ENCODE results near the gene POC5.
"Not testable (repeated sequence)": the region's sequence is repeated elsewhere in the genome, so short reads cannot be mapped to it uniquely, and the experiment has no call there.

The POC5 gene

DNA sequence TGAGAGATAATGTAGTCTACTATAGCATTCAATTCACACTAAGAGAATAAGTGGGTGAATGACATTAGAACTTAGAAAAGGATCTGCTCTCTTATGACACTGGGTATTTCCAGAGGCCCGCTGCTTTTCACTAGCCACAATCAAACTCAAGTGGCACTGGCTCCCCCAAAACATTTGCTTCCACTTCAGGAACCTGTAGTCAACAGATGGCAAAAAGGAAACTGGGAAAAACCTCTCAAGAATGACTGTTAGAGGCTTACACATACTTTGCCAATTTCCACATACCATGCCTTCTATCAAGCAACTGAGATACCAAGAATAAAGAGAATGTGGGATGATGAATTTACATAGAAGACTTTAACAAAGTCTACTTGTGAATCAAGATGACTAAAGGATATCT lies 11.2 kb downstream of the POC5 start:
- DNase-seq (ENCODE audit: low read depth), result no peak

DNA sequence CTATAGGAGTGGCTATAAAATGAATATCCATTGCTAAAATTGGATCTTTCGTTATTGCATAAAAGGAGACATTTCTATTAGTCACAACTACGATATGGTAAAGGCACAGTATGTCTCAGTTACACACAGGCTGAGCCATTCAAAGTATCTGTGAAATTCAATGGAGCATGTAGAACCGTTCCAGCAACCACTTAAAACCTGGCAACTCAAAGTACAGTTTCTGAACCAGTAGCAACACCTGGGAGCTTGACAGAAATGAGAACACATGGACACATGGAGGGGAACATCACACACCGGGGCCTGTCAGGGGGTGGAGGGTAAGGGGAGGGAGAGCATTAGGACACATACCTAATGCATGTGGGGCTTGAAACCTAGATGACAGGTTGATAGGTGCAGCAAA lies 15.4 kb downstream of the POC5 start:
- DNase-seq (ENCODE audit: low read depth), result no peak

DNA sequence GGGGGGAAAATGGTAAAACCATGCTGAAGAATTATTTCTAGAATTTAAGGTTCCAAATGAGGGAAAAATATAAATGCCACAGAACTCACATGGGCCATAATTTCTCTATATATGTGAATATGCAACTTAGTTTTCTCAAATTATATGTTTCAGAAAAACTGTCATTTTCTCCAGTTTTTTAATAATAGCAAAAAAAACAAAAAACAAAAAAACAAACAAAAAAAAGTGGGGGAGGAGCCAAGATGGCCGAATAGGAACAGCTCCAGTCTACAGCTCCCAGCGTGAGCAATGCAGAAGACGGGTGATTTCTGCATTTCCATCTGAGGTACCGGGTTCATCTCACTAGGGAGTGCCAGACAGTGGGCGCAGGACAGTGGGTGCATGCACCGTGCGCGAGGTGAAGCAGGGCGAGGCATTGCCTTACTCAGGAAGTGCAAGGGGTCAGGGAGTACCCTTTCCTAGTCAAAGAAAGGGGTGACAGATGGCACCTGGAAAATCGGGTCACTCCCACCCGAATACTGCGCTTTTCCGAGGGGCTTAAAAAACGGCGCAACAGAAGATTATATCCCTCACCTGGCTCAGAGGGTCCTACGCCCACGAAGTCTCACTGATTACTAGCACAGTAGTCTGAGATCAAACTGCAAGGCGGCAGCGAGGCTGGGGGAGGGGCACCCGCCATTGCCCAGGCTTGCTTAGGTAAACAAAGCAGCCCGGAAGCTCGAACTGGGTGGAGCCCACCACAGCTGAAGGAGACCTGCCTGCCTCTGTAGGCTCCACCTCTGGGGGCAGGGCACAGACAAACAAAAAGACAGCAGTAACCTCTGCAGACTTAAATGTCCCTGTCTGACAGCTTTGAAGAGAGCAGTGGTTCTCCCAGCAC lies 21.5 kb downstream of the POC5 start:
- not testable (repeated sequence) for DNase-seq (ENCODE audit: low read depth)

GRCh38 chr5:75694781-75695180 lies 22.5 kb downstream of the POC5 start:
- no peak for DNase-seq (ENCODE audit: low read depth)

DNA sequence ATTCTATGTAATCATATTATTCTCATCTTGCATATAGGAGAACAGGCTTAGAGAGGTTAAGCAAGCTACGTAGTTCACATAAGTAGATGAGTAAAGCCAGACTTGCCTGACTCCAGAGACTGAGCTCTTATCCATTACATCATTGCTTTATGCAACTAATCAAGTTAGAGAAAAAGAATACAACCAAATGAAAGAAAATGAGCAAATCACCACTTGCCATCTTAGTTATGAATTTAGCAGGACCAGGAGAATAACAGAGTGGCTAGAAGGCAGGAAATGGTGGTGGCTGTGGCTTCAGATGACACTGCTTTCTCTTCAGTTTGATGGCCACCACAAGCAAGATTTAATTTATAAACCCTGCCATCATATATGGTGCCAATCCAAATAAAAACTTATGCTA lies 26.6 kb downstream of the POC5 start:
- DNase-seq (ENCODE audit: low read depth), result no peak

GRCh38 chr5:75686480-75686879 lies 30.8 kb downstream of the POC5 start:
- no peak for DNase-seq (ENCODE audit: low read depth)

DNA sequence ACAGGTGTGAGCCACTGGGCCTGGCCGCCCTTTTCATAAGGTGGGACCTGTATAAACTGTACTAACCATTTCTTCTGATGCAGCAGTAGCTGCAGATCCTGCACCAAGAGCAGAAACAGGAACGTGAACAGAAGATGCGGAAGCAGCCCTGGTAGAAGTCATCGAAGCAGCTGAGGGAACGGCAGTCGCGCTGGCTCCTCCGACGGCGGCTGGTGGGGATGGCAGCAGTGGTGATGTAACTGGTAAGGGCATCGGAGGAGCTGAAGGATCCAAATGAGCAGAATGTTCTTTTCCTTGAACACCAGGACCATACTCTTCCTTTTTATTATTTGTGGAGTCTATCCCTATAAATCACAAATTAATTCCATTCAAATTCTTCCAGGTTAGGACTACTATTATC lies 32.1 kb downstream of the POC5 start:
- DNase-seq (ENCODE audit: low read depth), result no peak

DNA sequence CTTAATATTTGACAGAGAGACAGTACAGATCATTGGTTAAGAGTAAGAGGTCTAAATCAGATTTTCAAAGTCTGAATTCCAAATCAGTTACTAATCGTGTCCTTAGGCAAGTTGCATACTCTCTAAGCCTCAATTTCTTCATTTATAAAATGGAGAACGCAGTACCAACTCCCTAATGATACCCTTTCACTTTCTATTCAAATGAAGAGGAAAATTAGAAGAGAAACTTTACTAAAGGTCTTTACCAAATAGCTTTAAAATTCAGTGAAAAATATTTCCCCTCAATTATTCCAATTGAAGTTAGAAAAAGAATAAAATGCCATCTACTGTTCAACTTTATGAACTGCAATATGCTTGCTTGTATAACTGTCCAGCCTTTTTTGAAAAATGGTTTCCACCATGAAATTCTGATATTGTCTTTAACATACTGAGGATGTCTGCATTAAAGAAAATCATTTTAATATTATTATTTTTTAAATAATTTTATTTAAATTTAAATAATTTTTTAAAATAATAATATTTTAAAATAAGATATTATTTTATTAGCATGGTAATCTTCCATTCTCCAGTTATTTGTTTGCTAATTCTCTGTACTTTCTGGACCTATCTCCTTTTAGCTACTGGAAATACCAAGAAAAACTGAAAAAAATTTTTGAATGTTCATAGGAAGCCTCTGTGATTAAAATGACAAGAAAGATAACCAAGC lies 36.0 kb downstream of the POC5 start:
- no peak for DNase-seq (ENCODE audit: low read depth)

DNA sequence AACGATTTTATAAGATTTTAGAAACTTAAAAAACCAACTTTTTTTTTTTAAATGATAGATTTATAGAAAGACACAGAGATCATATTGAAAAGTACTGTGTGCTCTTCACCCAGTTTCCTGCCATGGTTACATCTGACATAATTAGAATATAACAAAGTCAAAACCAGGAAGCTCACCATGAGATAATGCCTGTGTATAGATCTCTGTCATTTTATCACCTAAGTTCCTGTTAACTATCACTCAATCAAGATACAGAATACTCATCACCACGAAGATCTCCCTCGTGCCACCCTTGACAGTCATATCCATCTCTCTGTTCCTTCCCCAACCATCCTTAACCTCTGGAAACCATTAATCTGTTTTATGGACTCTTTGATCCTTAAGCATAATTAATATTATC lies 39.1 kb downstream of the POC5 start:
- no peak for DNase-seq (ENCODE audit: low read depth)

- DNase-seq (ENCODE audit: low read depth), result no peak
Observed at GRCh38 chr5:75677607-75678006, 39.6 kb downstream of the POC5 start.

DNA sequence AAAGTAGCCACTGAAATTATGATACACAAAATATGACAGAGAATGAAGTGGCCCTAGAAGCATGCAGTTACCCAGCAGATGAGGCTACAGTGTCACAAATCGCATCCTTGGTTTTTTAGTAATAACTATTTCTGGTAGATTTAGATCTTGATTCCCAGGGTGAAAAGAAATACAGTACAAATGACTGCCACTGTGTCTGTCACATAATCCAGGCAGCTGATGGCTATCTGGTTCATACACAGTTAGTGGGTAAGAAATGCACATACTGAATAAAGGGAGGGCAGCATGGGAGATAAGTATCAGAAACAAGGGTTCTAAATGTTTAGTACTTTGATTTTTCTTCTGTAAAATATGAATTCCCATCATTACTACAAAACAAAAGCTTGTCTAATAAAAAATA lies 41.5 kb downstream of the POC5 start:
- no peak for DNase-seq (ENCODE audit: low read depth)

DNA sequence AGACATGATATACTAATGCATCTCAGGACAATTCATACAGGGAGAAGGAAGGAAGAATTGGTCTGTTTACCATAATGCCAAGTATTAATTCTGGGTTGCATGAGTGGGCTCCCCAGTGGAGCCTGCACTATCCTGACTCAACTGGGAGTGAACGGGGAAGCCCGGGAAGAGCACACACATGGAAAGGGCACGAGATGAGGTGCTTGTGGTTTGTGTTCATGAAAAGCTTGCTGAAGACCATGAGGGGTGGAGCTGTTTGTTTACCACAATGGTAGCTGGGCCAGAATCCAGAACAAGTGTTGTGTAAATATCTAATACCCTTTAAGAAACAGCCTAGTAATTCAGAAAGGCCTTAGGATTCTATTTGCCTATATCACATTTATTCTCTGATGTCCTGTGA lies 44.6 kb downstream of the POC5 start:
- DNase-seq (ENCODE audit: low read depth), result no peak

DNA sequence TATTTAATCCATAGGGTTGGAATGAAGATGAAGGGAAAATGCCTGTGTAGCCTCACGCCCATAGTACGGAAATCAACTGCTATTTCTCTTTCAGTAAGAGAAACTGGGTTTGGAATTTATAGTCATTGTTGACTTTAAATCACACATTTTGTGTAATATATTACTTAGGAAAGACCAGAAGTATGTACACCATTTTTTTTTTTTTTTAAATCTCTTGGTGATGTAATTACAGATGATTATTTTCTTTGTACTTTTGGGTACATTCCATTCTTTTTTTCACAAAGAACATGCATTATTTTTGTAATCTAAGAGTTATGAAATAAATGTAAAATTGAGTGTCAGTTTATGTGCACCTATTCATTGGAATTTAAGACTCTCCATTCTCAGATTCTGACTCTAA lies 45.7 kb downstream of the POC5 start:
- DNase-seq (ENCODE audit: low read depth), result no peak

- no peak for DNase-seq (ENCODE audit: low read depth)
Observed at GRCh38 chr5:75670577-75670976, 46.7 kb downstream of the POC5 start.

GRCh38 chr5:75668977-75669689 lies 48.1 kb downstream of the POC5 start:
- DNase-seq (ENCODE audit: low read depth), result peak; percentile 17

DNA sequence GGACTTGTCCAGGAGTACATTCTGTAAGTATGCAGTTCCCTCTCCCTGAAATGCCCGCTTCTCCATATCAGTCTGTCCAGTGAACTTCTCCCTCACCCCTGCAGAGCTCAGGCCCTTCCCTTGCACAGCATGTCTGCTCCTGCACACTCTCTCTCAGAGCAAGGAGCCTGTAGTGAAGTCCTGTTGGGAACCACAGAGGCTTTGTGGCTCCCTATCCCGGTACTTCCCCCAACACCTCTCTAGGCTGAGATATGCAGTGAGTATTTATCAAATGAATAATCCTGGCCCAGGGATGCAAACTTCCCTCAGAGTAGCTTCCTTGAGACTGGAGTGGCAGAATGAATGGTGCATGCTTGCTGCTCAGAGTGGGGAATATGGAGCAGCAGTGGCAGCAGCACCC lies 48.8 kb downstream of the POC5 start:
- DNase-seq (ENCODE audit: low read depth), result no peak

- no peak for DNase-seq (ENCODE audit: low read depth)
Observed at GRCh38 chr5:75667586-75667985, 49.7 kb downstream of the POC5 start.

DNA sequence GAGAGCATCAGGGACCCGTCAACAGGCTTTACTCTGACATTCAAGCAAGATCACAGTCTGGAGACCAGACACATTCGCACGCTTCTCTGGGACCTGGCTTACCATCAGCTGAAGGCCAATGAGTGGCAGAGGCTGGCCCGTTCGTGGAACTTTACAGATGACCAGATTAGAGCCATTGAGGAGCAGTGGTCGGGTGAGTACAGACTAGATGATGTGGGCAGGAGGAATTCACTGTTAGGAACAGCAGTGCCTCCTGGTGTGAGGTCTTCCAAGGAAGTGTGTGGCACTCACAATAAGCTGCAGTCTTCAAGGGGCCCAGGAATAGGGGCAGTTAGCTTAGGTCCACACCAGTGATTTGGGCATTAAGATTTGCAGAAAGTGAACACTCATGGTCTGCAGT lies 50.4 kb downstream of the POC5 start:
- no peak for DNase-seq (ENCODE audit: low read depth)

GRCh38 chr5:75664979-75665378 lies 52.3 kb downstream of the POC5 start:
- no peak for DNase-seq (ENCODE audit: low read depth)

- DNase-seq (ENCODE audit: low read depth), result no peak
Observed at GRCh38 chr5:75663579-75664284, 53.5 kb downstream of the POC5 start.

GRCh38 chr5:75662061-75662460 lies 55.2 kb downstream of the POC5 start:
- no peak for DNase-seq (ENCODE audit: low read depth)

Measured in activated T-helper 9 cell treated with anti-CD3 and anti-CD28 coated beads, Interleukin-2, amount 50 U/mL, for 16 hours (primary cell).